GM23338 (cell line): ENCODE measurements around the gene SNF8. TPM values are rescaled to one million over a fixed set of nuclear protein-coding genes. Genes with fewer than 3 reads are reported as not detected.

Source experiments
- ATAC-seq: fragments of 200-7000 bp; cut with Tn5 transposase; 3 replicates; pipeline ENCODE4 v1.9.1; 2020
- DNase-seq: peaks from one replicate; pipeline ENCODE4 v3.0.0-alpha.2; 2015; ENCODE audit warnings: low spot score
- H2AFZ ChIP-seq: fragments of 200-600 bp; sonication (generic); 2 replicates; pipeline ENCODE4 v1.8.0; 2016; ENCODE audit warnings: antibody characterized with exemption, mild to moderate bottlenecking, moderate library complexity
- H3F3A ChIP-seq: fragments of 200-600 bp; sonication (generic); replicated peaks from 2 replicates; pipeline ENCODE4 v1.8.0; 2017; ENCODE audit warnings: antibody characterized with exemption, mixed run types, low read depth
- H3K27ac ChIP-seq: fragments of 200-600 bp; sonication (generic); 2 replicates; pipeline ENCODE4 v1.6.1; 2016; ENCODE audit warnings: low read depth
- H3K27me3 ChIP-seq: fragments of 200-600 bp; sonication (generic); 2 replicates; pipeline ENCODE4 v1.8.0; 2016; ENCODE audit warnings: mild to moderate bottlenecking, mixed run types, moderate library complexity; ENCODE audit not compliant: insufficient read depth
- H3K36me3 ChIP-seq: fragments of 200-600 bp; sonication (generic); 2 replicates; pipeline ENCODE4 v1.8.0; 2016; ENCODE audit warnings: mild to moderate bottlenecking; ENCODE audit not compliant: insufficient read depth
- H3K4me1 ChIP-seq: fragments of 200-600 bp; sonication (generic); 2 replicates; pipeline ENCODE4 v1.8.0; 2016; ENCODE audit warnings: mild to moderate bottlenecking, moderate library complexity; ENCODE audit not compliant: insufficient read depth
- H3K4me2 ChIP-seq: fragments of 200-600 bp; sonication (generic); 2 replicates; pipeline ENCODE4 v1.7.1; 2017; ENCODE audit warnings: mixed run types
- H3K4me3 ChIP-seq: fragments of 200-600 bp; sonication (generic); 2 replicates; pipeline ENCODE4 v1.6.1; 2016; ENCODE audit warnings: mixed run types
- H3K79me2 ChIP-seq: fragments of 200-600 bp; sonication (generic); replicated peaks from 2 replicates; pipeline ENCODE4 v1.8.0; 2017; ENCODE audit warnings: mild to moderate bottlenecking; ENCODE audit not compliant: insufficient read depth
- H3K9me2 ChIP-seq: fragments of 200-600 bp; sonication (generic); 2 replicates; pipeline ENCODE4 v1.8.0; 2017; ENCODE audit not compliant: insufficient read depth
- H4K20me1 ChIP-seq: fragments of 200-600 bp; sonication (generic); replicated peaks from 2 replicates; pipeline ENCODE4 v1.8.0; 2017; ENCODE audit warnings: mild to moderate bottlenecking; ENCODE audit not compliant: insufficient read depth
- H3K27ac Mint-ChIP-seq: 2 replicates; pipeline ENCODE4 v1.8.0; 2020; ENCODE audit warnings: inconsistent platforms, mild to moderate bottlenecking, moderate library complexity, mixed read lengths
- H3K27me3 Mint-ChIP-seq: 3 replicates; pipeline ENCODE4 v1.8.0; 2022; ENCODE audit warnings: low read depth, mild to moderate bottlenecking, moderate library complexity, mixed read lengths, inconsistent platforms; ENCODE audit not compliant: insufficient read depth, poor library complexity
- H3K36me3 Mint-ChIP-seq: 3 replicates; pipeline ENCODE4 v1.8.0; 2021; ENCODE audit warnings: low read depth, mild to moderate bottlenecking, inconsistent platforms, moderate library complexity, mixed read lengths
- H3K4me1 Mint-ChIP-seq: 3 replicates; pipeline ENCODE4 v1.8.0; 2020; ENCODE audit warnings: mild to moderate bottlenecking, inconsistent platforms, mixed read lengths
- H3K4me3 Mint-ChIP-seq: 3 replicates; pipeline ENCODE4 v1.8.0; 2021; ENCODE audit warnings: moderate library complexity, mild to moderate bottlenecking, inconsistent platforms, mixed read lengths
- H3K9me3 Mint-ChIP-seq: 3 replicates; pipeline ENCODE4 v1.8.0; 2020; ENCODE audit warnings: moderate library complexity, mild to moderate bottlenecking, inconsistent platforms, mixed read lengths
- CTCF ChIP-seq, 2 experiments: fragments of 200-600 bp in 1 of 2; sonication (generic) in 1 of 2; conservative IDR thresholded peaks; 2 replicates each; pipeline versions ENCODE4 v1.5.1 to v1.6.1; 2016 to 2017; ENCODE audit warnings: antibody characterized with exemption in 2 of 2, low read depth in 2 of 2, mild to moderate bottlenecking in 2 of 2, moderate library complexity in 1 of 2
- ETS1 ChIP-seq: IDR thresholded peaks from 2 replicates; pipeline ENCODE4 v1.6.1; 2016; ENCODE audit warnings: antibody characterized with exemption
- EZH2phosphoT487 ChIP-seq: fragments of 200-600 bp; sonication (generic); IDR thresholded peaks from one replicate; pipeline ENCODE4 v1.8.1; 2018; ENCODE audit warnings: antibody characterized with exemption; ENCODE audit not compliant: unreplicated experiment
- JUNB ChIP-seq: IDR thresholded peaks from one replicate; pipeline ENCODE4 v1.6.1; 2016; ENCODE audit warnings: antibody characterized with exemption; ENCODE audit not compliant: unreplicated experiment
- NANOG ChIP-seq: IDR thresholded peaks from 2 replicates; pipeline ENCODE4 v1.6.1; 2016; ENCODE audit warnings: antibody characterized with exemption, borderline replicate concordance
- POLR2AphosphoS5 ChIP-seq: IDR thresholded peaks from 2 replicates; pipeline ENCODE4 v1.6.1; 2016; ENCODE audit warnings: antibody characterized with exemption, low read depth
- REST ChIP-seq: IDR thresholded peaks from one replicate; pipeline ENCODE4 v1.6.1; 2018; ENCODE audit warnings: antibody characterized with exemption; ENCODE audit not compliant: unreplicated experiment
- STAT1 ChIP-seq: IDR thresholded peaks from one replicate; pipeline ENCODE4 v1.6.1; 2016; ENCODE audit warnings: antibody characterized with exemption; ENCODE audit not compliant: unreplicated experiment
- ZNF114 ChIP-seq: fragments of 250-450 bp; sonication (Bioruptor Pico); IDR thresholded peaks from 2 replicates; pipeline ENCODE4 v1.5.0; 2020; ENCODE audit warnings: mild to moderate bottlenecking, moderate library complexity
- ZNF331 ChIP-seq: fragments of 250-450 bp; sonication (Bioruptor Pico); IDR thresholded peaks from 2 replicates; pipeline ENCODE4 v1.5.0; 2020; ENCODE audit warnings: low read depth, mild to moderate bottlenecking, moderate library complexity
- ZNF462 ChIP-seq: fragments of 250-450 bp; sonication (Bioruptor Pico); IDR thresholded peaks from 2 replicates; pipeline ENCODE4 v1.5.0; 2020; ENCODE audit warnings: mild to moderate bottlenecking, moderate library complexity
- polyA plus RNA-seq: library from polyadenylated mRNA; unstranded; fragments of >200 nt; fragmentation: Nextera tagmentation; extraction: Ambion mirVana; gene quantifications from 2 replicates; pipeline ENCODE4 v1.2.1, GENCODE V29; 2016
- total RNA-seq: library from RNA; depleted of rRNA; stranded (reverse); fragments of >200 nt; shearing (Covaris generic); gene quantifications from 2 replicates; pipeline ENCODE4 v1.2.3, GENCODE V29; 2014

Gene SNF8
- total and polyA plus RNA-seq, 2 experiments from 2014 or later: 88.5 to 113 TPM

GRCh38 chr17:48909783-48910182 is 34.9 kb downstream of the SNF8 start:
- Histone ChIP-seq H3K27me3 (no peaks in the 10 kb centered on the region), H3K36me3 (peaks cover 32% of the 10 kb centered on the region), H3K4me2 (peak overlapping the region; percentile 99), H3K4me3 (peak overlapping the region; percentile 96), H2AFZ (no peak overlapping the region), H3K9me2 (no peaks in the 10 kb centered on the region), H3K79me2 (peaks cover 68% of the 10 kb centered on the region), H3F3A (peaks cover 27% of the 10 kb centered on the region), H4K20me1 (peaks cover 47% of the 10 kb centered on the region), H3K27ac (no peak overlapping the region; the same call in 1 of the 2 replicates), H3K4me1 (peaks cover 26% of the 10 kb centered on the region)
- Mint-ChIP-seq H3K4me1 (peaks cover 25% of the 10 kb centered on the region), H3K27ac (no peak overlapping the region), H3K27me3 (peaks cover 7% of the 10 kb centered on the region), H3K9me3 (no peaks in the 10 kb centered on the region), H3K36me3 (peaks cover 47% of the 10 kb centered on the region), H3K4me3 (peak overlapping the region; percentile 93)
- TF ChIP-seq STAT1: no peak
- TF ChIP-seq ZNF462 (CRISPR knock-in tag): no peak
- no peak for TF ChIP-seq POLR2AphosphoS5
- no peak for TF ChIP-seq CTCF (conservative IDR thresholded peaks at IDR 0.05; ENCODE audit: low read depth in 2 of 2)
- no peak for TF ChIP-seq ETS1
- no peak for TF ChIP-seq ZNF114
- no peak for TF ChIP-seq NANOG
- no peak for TF ChIP-seq REST
- no peak for TF ChIP-seq ZNF331 (CRISPR knock-in tag)
- TF ChIP-seq JUNB: no peak
- no peak for TF ChIP-seq EZH2phosphoT487
- ATAC-seq (no peak), DNase-seq (no peak)
